ENCODE data around the gene EMP2.

Gene EMP2

DNA sequence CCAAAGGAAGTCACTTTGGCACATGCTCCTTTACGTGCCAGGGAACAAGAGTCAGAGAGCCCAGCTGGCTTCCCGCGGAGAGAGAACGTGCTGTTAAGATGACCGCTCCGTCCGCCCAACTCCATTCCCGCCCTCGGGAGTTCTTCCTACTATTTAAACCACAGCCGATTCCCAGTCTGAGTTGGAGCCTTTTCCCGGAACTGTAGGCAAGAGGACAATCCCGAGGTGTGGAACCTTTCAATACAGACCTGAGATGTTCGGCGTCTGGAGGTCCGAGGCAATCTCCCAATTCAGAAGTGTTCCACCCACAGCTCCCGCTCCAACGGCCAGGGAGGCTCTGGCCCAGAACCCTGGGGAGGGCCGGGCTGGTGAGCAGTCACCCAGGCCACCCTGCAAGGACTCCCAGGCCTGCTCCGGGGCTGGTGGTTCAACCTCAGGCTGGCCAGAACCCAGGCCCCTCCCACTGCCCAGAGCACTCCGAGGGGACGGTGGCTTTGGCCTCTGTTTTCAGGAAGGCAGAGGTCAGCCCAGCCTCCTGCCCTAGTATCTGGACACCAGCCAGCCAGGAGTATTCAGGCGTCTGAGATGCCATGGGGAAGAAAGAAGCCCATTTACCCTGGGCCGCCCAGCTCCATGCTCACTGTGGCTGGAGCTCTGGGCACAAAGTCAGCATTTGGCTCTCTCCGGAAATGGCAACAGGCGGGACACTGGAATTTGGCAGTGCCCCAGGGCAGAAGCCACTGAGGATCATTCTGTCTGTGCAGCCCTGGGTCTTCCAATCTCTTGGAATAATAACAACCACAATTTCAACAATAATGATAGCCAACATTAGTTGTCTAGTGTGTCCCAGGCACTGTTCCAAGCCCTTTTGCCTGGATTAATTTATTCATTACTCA lies 21.4 kb downstream of the EMP2 start:
- H3K4me3 ChIP-seq (ENCODE audit: low read length) = peak overlapping the region; percentile 41
- DNase-seq (ENCODE audit: low read depth) = peak; percentile 77
- TF ChIP-seq, protein P1, sequence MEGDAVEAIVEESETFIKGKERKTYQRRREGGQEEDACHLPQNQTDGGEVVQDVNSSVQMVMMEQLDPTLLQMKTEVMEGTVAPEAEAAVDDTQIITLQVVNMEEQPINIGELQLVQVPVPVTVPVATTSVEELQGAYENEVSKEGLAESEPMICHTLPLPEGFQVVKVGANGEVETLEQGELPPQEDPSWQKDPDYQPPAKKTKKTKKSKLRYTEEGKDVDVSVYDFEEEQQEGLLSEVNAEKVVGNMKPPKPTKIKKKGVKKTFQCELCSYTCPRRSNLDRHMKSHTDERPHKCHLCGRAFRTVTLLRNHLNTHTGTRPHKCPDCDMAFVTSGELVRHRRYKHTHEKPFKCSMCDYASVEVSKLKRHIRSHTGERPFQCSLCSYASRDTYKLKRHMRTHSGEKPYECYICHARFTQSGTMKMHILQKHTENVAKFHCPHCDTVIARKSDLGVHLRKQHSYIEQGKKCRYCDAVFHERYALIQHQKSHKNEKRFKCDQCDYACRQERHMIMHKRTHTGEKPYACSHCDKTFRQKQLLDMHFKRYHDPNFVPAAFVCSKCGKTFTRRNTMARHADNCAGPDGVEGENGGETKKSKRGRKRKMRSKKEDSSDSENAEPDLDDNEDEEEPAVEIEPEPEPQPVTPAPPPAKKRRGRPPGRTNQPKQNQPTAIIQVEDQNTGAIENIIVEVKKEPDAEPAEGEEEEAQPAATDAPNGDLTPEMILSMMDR (conservative IDR thresholded peaks at IDR 0.05; ENCODE audit: low read length) = no peak

DNA sequence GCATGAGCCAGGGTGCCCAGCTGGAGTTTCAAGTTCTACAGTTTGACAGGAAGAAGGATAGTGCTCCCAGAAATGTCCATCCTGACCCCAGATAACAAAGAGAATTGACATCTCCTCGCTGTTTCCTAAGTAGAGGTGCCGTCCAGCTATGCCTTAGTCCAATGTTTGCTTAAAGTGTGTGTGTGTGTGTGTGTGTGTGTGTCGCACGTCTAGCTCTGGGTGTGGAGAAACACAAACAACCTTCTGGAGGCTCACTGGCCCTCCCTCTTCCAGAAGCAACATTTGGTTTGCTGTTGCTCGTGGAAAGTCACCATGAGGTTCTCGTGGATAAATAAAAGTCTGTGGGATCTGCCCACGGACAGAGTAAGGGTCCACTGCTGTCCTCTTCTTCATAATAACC lies 22.1 kb downstream of the EMP2 start:
- peak; percentile 15 for DNase-seq (ENCODE audit: low read depth)
- TF ChIP-seq, protein P1 (conservative IDR thresholded peaks at IDR 0.05; ENCODE audit: low read length) = no peak
- H3K4me3 ChIP-seq (ENCODE audit: low read length) = peak overlapping the region; percentile 41

DNA sequence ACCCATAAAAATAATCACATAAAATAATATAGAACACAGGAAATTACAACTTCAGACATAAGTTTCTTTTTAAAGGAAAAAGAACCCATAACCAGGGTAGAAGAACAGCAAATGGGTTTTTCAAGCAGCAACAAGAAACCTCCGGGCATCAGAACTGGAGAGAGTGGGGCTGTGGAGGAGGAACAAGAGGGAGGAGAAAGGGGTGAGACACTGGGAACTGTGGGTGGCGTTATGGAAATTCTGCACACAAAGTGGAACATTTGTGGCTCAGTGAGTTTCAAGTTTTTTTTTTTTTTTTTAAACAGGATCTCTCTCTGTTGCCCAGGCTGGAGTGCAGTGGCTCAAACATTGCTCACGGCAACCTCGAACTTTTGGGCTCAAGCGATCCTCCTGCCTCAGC lies 22.6 kb downstream of the EMP2 start:
- no peak overlapping the region for H3K4me3 ChIP-seq (ENCODE audit: low read length)
- no peak for DNase-seq (ENCODE audit: low read depth)
- TF ChIP-seq, protein P1 (conservative IDR thresholded peaks at IDR 0.05; ENCODE audit: low read length) = no peak

DNA sequence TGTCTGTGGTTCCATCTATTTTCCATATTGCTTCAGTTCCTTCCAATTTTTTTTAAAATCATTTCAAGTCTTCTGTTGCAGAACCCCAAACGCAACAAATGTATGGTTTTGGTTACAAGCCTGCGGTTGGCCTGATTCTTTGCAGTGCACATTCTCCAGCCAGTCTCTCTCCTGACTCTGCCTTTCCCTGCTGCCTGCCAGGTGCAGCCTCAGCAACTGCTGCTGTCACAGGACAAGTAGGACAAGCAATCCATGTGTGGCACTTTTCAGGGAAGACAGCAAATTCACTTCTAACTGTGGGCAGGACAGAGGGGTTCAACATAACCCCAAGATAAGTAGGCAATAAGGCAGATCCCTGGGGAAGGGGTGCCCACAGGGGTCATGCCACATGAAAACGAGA lies 24.2 kb downstream of the EMP2 start:
- H3K4me3 ChIP-seq (ENCODE audit: low read length) = no peak overlapping the region
- DNase-seq (ENCODE audit: low read depth) = no peak
- TF ChIP-seq, protein P1 (conservative IDR thresholded peaks at IDR 0.05; ENCODE audit: low read length) = no peak

DNA sequence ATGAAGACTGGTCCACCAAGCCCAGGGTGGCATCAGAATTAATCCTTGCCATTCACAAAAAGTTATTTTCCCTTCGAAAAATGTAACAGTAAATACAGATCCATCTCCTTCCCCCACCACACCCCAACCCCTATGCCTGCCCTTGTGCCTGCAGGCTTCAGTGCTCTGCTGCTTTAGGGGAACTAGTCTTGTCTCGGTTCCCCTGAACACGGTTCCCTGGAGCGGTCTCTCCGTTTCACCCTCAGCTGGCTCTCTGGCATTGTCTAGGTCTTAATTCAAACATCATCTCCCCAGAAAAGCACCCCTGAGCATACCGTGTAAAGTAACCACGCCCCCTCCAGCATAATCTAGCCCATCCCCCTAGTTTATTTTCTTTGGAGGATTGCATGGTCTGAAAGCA lies 25.8 kb downstream of the EMP2 start:
- H3K4me3 ChIP-seq (ENCODE audit: low read length) = no peak overlapping the region
- DNase-seq (ENCODE audit: low read depth) = no peak
- TF ChIP-seq, protein P1 (conservative IDR thresholded peaks at IDR 0.05; ENCODE audit: low read length) = no peak

DNA sequence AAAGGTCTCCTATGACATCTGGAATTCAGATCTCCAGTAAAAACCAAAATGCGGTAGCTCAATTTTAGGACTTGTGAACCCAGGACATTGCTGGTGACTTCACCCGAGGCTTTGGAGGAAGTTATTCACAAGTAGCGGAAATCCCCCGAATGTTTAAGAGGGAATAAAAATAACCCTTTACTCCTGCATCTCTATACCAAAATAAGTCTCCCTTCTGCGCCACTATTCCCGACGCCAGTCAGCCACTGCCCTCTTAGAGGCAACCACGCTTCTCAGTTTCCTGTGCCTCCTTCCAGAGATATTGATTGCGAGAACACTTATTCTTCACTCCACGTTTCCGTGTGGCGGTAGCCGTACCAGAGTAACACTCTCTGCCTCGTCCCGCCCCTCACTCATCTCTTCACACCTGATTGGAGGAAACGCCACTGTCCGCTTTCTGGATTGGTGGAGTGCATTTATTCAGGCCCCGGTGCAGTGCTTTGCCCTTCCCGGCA lies 27.4 kb downstream of the EMP2 start:
- TF ChIP-seq, protein P1 (conservative IDR thresholded peaks at IDR 0.05; ENCODE audit: low read length) = no peak
- DNase-seq (ENCODE audit: low read depth) = no peak
- H3K4me3 ChIP-seq (ENCODE audit: low read length) = no peak overlapping the region

DNA sequence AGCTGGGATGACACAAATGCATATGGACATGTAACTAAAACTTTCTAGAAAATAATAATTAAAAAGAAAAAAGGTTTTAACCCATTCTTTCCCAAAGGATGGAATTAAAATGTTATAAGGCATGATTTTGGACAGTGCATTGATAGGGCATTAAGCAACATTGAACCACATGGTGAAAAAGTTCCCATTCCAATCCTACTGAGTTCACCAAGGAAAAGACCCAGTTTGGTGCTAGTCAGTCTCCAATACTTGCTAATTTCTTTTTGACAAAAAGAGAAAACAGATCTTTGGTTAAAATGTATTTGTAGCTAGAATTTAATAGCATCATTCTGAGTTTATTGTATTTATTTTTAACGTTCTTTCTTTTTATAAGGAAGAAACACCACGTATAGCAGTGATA lies 28.1 kb downstream of the EMP2 start:
- TF ChIP-seq, protein P1 (conservative IDR thresholded peaks at IDR 0.05; ENCODE audit: low read length) = no peak
- DNase-seq (ENCODE audit: low read depth) = peak; percentile 36
- no peak overlapping the region for H3K4me3 ChIP-seq (ENCODE audit: low read length)
